H9 (cell line): Measurements from ENCODE around the gene FRY. TPM values are rescaled to one million over a fixed set of nuclear protein-coding genes. Genes with fewer than 3 reads are reported as not detected.

Source experiments
- DNase-seq: peaks from one replicate; pipeline ENCODE4 v3.0.0-alpha.2; 2017
- H2AFZ ChIP-seq: one replicate; pipeline ENCODE4 v1.6.1; 2013; ENCODE audit warnings: mild to moderate bottlenecking, low read length, control low read depth, moderate library complexity
- H2AK5ac ChIP-seq: 2 replicates; pipeline ENCODE4 v1.6.1; 2013; ENCODE audit warnings: low read length, control low read depth, mixed read lengths; ENCODE audit not compliant: insufficient read length
- H2BK120ac ChIP-seq: one replicate; pipeline ENCODE4 v1.6.1; 2013; ENCODE audit warnings: low read depth, mild to moderate bottlenecking, low read length, control low read depth, inconsistent platforms; ENCODE audit not compliant: poor library complexity, severe bottlenecking
- H2BK12ac ChIP-seq: 2 replicates; pipeline ENCODE4 v1.6.1; 2013; ENCODE audit warnings: low read length, control low read depth, mixed read lengths, low read depth; ENCODE audit not compliant: insufficient read length
- H2BK15ac ChIP-seq: 2 replicates; pipeline ENCODE4 v1.6.1; 2013; ENCODE audit warnings: low read depth, low read length, control low read depth
- H2BK20ac ChIP-seq: one replicate; pipeline ENCODE4 v1.6.1; 2013; ENCODE audit warnings: low read depth, mild to moderate bottlenecking, low read length, control low read depth, inconsistent platforms; ENCODE audit not compliant: poor library complexity, severe bottlenecking
- H2BK5ac ChIP-seq: 2 replicates; pipeline ENCODE4 v1.6.1; 2013; ENCODE audit warnings: low read length, control low read depth, mixed read lengths; ENCODE audit not compliant: insufficient read length
- H3K14ac ChIP-seq: 2 replicates; pipeline ENCODE4 v1.6.1; 2013; ENCODE audit warnings: low read length, control low read depth; ENCODE audit not compliant: insufficient read depth
- H3K18ac ChIP-seq: 2 replicates; pipeline ENCODE4 v1.6.1; 2013; ENCODE audit warnings: low read depth, mild to moderate bottlenecking, mixed read lengths, low read length, control low read depth; ENCODE audit not compliant: insufficient read length
- H3K23ac ChIP-seq: 2 replicates; pipeline ENCODE4 v1.6.1; 2013; ENCODE audit warnings: low read length, control low read depth, mixed read lengths, low read depth; ENCODE audit not compliant: insufficient read length
- H3K23me2 ChIP-seq: 2 replicates; pipeline ENCODE4 v1.6.1; 2013; ENCODE audit warnings: low read depth, mild to moderate bottlenecking, mixed read lengths, low read length, control low read depth; ENCODE audit not compliant: insufficient read length, poor library complexity, severe bottlenecking
- H3K27ac ChIP-seq: 2 replicates; pipeline ENCODE4 v1.5.1; 2013; ENCODE audit warnings: low read length, control low read depth, mixed read lengths, low read depth; ENCODE audit not compliant: insufficient read length
- H3K27me3 ChIP-seq: 2 replicates; pipeline ENCODE4 v1.6.1; 2013; ENCODE audit warnings: low read length, control low read depth, inconsistent platforms; ENCODE audit not compliant: insufficient read depth
- H3K4ac ChIP-seq: 2 replicates; pipeline ENCODE4 v1.6.1; 2013; ENCODE audit warnings: low read depth, mild to moderate bottlenecking, control low read depth, inconsistent platforms, low read length, moderate library complexity
- H3K4me1 ChIP-seq: 2 replicates; pipeline ENCODE4 v1.6.1; 2013; ENCODE audit warnings: low read length, control low read depth, inconsistent platforms; ENCODE audit not compliant: insufficient read depth
- H3K4me2 ChIP-seq: 2 replicates; pipeline ENCODE4 v1.6.1; 2013; ENCODE audit warnings: low read length, control low read depth, mixed read lengths; ENCODE audit not compliant: insufficient read length, insufficient read depth
- H3K56ac ChIP-seq: 2 replicates; pipeline ENCODE4 v1.6.1; 2013; ENCODE audit warnings: low read depth, mild to moderate bottlenecking, mixed read lengths, low read length, control low read depth; ENCODE audit not compliant: insufficient read length
- H3K79me1 ChIP-seq: 2 replicates; pipeline ENCODE4 v1.6.1; 2013; ENCODE audit warnings: low read depth, mild to moderate bottlenecking, moderate library complexity, low read length, control low read depth, inconsistent platforms; ENCODE audit not compliant: insufficient read depth, poor library complexity, severe bottlenecking
- H3K79me2 ChIP-seq: 2 replicates; pipeline ENCODE4 v1.6.1; 2013; ENCODE audit warnings: low read length, control low read depth, inconsistent platforms; ENCODE audit not compliant: insufficient read depth
- H3K9ac ChIP-seq: 2 replicates; pipeline ENCODE4 v1.6.1; 2013; ENCODE audit warnings: low read length, control low read depth, mixed read lengths; ENCODE audit not compliant: insufficient read length; ENCODE audit errors: extremely low read depth
- H3K9me3 ChIP-seq: one replicate; pipeline ENCODE4 v1.6.1; 2013; ENCODE audit warnings: low read depth, low read length, inconsistent platforms; ENCODE audit not compliant: control insufficient read depth
- H3T11ph ChIP-seq: one replicate; pipeline ENCODE4 v1.6.1; 2013; ENCODE audit warnings: mild to moderate bottlenecking, low read length, control low read depth, inconsistent platforms
- H4K20me1 ChIP-seq: one replicate; pipeline ENCODE4 v1.6.1; 2013; ENCODE audit not compliant: control insufficient read depth, insufficient read length, insufficient read depth
- H4K5ac ChIP-seq: 2 replicates; pipeline ENCODE4 v1.6.1; 2013; ENCODE audit warnings: low read depth, mild to moderate bottlenecking, mixed read lengths, low read length, control low read depth; ENCODE audit not compliant: insufficient read length
- H4K8ac ChIP-seq: replicated peaks from 2 replicates; pipeline ENCODE4 v1.6.1; 2013; ENCODE audit warnings: low read length, control low read depth, mixed read lengths, low read depth; ENCODE audit not compliant: insufficient read length
- H4K91ac ChIP-seq: 2 replicates; pipeline ENCODE4 v1.6.1; 2013; ENCODE audit warnings: low read depth, mild to moderate bottlenecking, moderate library complexity, mixed read lengths, low read length, control low read depth; ENCODE audit not compliant: insufficient read length
- H3K27ac Mint-ChIP-seq, 3 experiments: 2 replicates in 2 of 3; 3 replicates in 1 of 3; pipeline ENCODE4 v1.8.0; 2020 to 2021; ENCODE audit warnings: mixed read lengths in 3 of 3, mild to moderate bottlenecking in 1 of 3, moderate library complexity in 1 of 3
- H3K27me3 Mint-ChIP-seq: 2 replicates; pipeline ENCODE4 v1.8.0; 2021; ENCODE audit warnings: low read depth, mild to moderate bottlenecking, moderate library complexity, mixed read lengths
- H3K36me3 Mint-ChIP-seq, 3 experiments: 2 replicates in 2 of 3; 3 replicates in 1 of 3; pipeline ENCODE4 v1.8.0; 2020 to 2021; ENCODE audit warnings: low read depth in 3 of 3, mixed read lengths in 3 of 3; ENCODE audit not compliant: insufficient read depth in 1 of 3
- H3K4me1 Mint-ChIP-seq, 2 experiments: 2 replicates each; pipeline ENCODE4 v1.8.0; 2020; ENCODE audit warnings: mixed read lengths in 2 of 2
- H3K4me3 Mint-ChIP-seq, 2 experiments: 2 replicates in 1 of 2; 3 replicates in 1 of 2; pipeline ENCODE4 v1.8.0; 2020 to 2021; ENCODE audit warnings: mild to moderate bottlenecking in 2 of 2, mixed read lengths in 2 of 2, moderate library complexity in 1 of 2
- H3K9me3 Mint-ChIP-seq, 2 experiments: 2 replicates in 1 of 2; 3 replicates in 1 of 2; pipeline ENCODE4 v1.8.0; 2020; ENCODE audit warnings: mild to moderate bottlenecking in 2 of 2, mixed read lengths in 2 of 2, moderate library complexity in 1 of 2
- WGBS: extraction: QIAGEN DNeasy Blood & Tissue Kit; methylation state at CpG from one replicate; pipeline ENCODE4 v1.1.7; 2013; ENCODE audit warnings: missing lambda C conversion rate, low lambda C conversion rate, mixed read lengths; ENCODE audit not compliant: insufficient read length; ENCODE audit errors: extremely low coverage; 5-methylcytosine and 5-hydroxymethylcytosine counted together
- total RNA-seq: library from RNA; stranded (reverse); gene quantifications from 2 replicates; pipeline ENCODE4 v1.2.1, GENCODE V29; 2021
- TF ChIP-seq, protein P1 (sequence below): fragments of 200-600 bp; sonication (generic); conservative IDR thresholded peaks from 3 replicates; pipeline ENCODE4 v1.8.0; 2021; ENCODE audit warnings: antibody characterized with exemption, mild to moderate bottlenecking

The FRY gene
- total RNA-seq, 1 experiment from 2014 or later, result 5.2 TPM

DNA sequence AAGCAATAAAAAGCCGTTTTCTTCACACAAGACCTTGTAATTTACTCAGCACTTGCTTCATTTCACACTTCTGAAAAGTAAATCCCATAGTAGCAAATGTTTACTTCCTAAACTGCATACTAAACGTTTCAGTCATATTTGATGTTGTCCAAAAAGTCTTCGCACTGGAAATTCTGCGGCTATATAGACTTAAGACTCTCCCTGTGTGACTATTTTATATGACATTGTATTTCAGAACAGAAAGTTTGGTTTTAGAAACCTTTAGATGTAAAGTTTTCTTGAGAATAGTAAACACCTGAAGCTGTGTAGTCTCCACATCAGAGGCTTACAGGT lies 254.0 kb downstream of the FRY start:
- H4K5ac ChIP-seq, result no peak overlapping the region
- H3K27me3 ChIP-seq, result no peaks in the 10 kb centered on the region
- no peaks in the 10 kb centered on the region for H3K9me3 Mint-ChIP-seq
- no peak overlapping the region for H3K56ac ChIP-seq
- H3K4me1 ChIP-seq, result no peaks in the 10 kb centered on the region
- no peak overlapping the region for H3T11ph ChIP-seq
- no peak overlapping the region for H2BK5ac ChIP-seq
- H2BK12ac ChIP-seq, result no peak overlapping the region
- no peak overlapping the region for H3K4me2 ChIP-seq
- no peak overlapping the region for H4K91ac ChIP-seq
- no peak overlapping the region for H2AK5ac ChIP-seq
- H3K79me1 ChIP-seq, result no peaks in the 10 kb centered on the region
- H3K36me3 Mint-ChIP-seq, result no peaks in the 10 kb centered on the region
- H3K18ac ChIP-seq, result no peak overlapping the region
- H2BK20ac ChIP-seq, result no peak overlapping the region
- no peak overlapping the region for H2AFZ ChIP-seq
- no peak overlapping the region for H3K4ac ChIP-seq
- no peak overlapping the region for H2BK15ac ChIP-seq
- no peak overlapping the region for H3K27ac ChIP-seq
- H3K14ac ChIP-seq, result no peak overlapping the region
- H2BK120ac ChIP-seq, result no peak overlapping the region
- no peaks in the 10 kb centered on the region for H3K27me3 Mint-ChIP-seq
- no peak overlapping the region for H3K4me3 Mint-ChIP-seq
- H3K9me3 ChIP-seq, result no peaks in the 10 kb centered on the region
- TF ChIP-seq, protein P1, sequence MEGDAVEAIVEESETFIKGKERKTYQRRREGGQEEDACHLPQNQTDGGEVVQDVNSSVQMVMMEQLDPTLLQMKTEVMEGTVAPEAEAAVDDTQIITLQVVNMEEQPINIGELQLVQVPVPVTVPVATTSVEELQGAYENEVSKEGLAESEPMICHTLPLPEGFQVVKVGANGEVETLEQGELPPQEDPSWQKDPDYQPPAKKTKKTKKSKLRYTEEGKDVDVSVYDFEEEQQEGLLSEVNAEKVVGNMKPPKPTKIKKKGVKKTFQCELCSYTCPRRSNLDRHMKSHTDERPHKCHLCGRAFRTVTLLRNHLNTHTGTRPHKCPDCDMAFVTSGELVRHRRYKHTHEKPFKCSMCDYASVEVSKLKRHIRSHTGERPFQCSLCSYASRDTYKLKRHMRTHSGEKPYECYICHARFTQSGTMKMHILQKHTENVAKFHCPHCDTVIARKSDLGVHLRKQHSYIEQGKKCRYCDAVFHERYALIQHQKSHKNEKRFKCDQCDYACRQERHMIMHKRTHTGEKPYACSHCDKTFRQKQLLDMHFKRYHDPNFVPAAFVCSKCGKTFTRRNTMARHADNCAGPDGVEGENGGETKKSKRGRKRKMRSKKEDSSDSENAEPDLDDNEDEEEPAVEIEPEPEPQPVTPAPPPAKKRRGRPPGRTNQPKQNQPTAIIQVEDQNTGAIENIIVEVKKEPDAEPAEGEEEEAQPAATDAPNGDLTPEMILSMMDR, result no peak
- no peak for DNase-seq
- no peaks in the 10 kb centered on the region for H4K20me1 ChIP-seq
- no peaks in the 10 kb centered on the region for H3K79me2 ChIP-seq
- H3K23me2 ChIP-seq, result no peaks in the 10 kb centered on the region
- H3K27ac Mint-ChIP-seq, result no peak overlapping the region
- WGBS, result no CpG with 5 or more reads among the region's 4 CpGs
- H3K9ac ChIP-seq, result no peak overlapping the region
- peaks cover 14 to 17% of the 10 kb centered on the region in 2 experiments for H3K4me1 Mint-ChIP-seq
- H3K23ac ChIP-seq, result no peak overlapping the region
- H4K8ac ChIP-seq, result no peak overlapping the region
